ENCODE results near the gene MAJIN.

The MAJIN gene

DNA sequence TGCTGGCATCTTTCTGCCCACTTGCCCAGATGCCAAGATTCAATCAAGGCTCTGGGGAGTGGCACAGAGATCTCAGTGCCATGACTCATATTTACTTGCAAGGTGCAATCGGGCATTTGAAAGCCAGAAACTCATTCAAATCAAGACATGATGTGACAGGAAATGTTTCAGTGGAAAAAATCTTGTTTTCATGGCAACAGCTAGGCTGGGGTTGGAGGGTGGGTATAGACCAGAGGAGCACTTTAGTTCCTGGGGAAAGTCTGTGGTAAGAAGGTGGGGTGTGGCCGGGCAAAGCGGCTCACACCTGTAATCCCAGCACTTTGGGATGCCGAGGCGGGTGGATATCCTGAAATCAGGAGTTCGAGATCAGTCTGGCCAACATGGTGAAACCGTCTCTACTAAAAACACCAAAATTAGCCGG is 1.2 kb downstream of the MAJIN start:
- no peak for DNase-seq (ENCODE audit: low read depth)
- no peak for TF ChIP-seq CTCF (conservative IDR thresholded peaks at IDR 0.05; ENCODE audit: control insufficient read depth, insufficient read depth, low read depth, low read length)

DNA sequence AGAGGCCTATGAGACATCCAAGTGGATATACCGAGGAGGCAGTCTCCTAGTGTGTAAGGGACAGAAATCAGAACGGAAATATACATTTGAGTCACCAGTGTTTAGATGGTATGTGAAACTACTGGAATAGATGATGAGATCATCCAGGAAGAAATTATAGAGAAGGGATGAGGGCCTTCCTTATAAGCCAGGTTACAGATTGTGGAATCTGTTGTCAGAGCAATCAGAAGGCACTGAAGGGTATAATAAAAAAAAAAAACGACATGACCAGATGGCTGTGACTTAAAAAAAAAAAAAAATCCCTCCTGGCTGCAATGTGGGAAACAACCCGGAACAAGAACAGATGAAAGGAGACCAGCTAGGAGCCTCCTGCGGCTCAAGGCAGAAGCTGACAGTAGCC is 2.7 kb downstream of the MAJIN start:
- H3K4me3 ChIP-seq (ENCODE audit: control insufficient read depth, low read depth, low read length), result no peak overlapping the region
- peak; percentile 36 for DNase-seq (ENCODE audit: low read depth)
- no peak for TF ChIP-seq CTCF (conservative IDR thresholded peaks at IDR 0.05; ENCODE audit: control insufficient read depth, insufficient read depth, low read depth, low read length)

More for the DNA sequence above, 1.2 kb downstream of the MAJIN start:
- H3K4me3 ChIP-seq (ENCODE audit: control insufficient read depth, low read depth, low read length), result no peak overlapping the region

DNA sequence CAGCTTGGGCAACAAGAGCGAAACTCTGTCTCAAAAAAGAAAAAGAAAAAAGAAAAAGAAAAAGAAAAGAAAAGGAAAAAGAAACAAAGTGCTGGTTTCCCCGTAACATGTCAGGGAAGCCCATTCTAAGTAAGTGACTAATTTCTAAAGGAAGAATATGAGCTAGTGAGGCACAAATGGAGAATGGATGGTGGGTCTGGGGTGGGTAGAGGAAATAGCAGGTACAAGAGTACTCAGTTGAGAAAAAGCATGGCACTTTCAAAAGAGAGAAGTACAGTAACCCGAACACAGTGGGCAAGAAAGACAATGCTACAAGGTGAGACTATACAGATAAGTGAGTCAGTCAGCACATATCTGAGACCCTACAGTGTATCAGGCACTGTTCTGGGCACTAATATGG is 4.5 kb downstream of the MAJIN start:
- no peak overlapping the region for H3K4me3 ChIP-seq (ENCODE audit: control insufficient read depth, low read depth, low read length)
- no peak for DNase-seq (ENCODE audit: low read depth)
- no peak for TF ChIP-seq CTCF (conservative IDR thresholded peaks at IDR 0.05; ENCODE audit: control insufficient read depth, insufficient read depth, low read depth, low read length)

- DNase-seq (ENCODE audit: low read depth), result no peak
- TF ChIP-seq CTCF (conservative IDR thresholded peaks at IDR 0.05; ENCODE audit: control insufficient read depth, insufficient read depth, low read depth, low read length), result no peak
Measured at GRCh38 chr11:64963072-64963631, 8.8 kb downstream of the MAJIN start.

GRCh38 chr11:64960719-64961118 is 11.2 kb downstream of the MAJIN start:
- no peak for DNase-seq (ENCODE audit: low read depth)
- no peak overlapping the region for H3K4me3 ChIP-seq (ENCODE audit: control insufficient read depth, low read depth, low read length)
- TF ChIP-seq CTCF (conservative IDR thresholded peaks at IDR 0.05; ENCODE audit: control insufficient read depth, insufficient read depth, low read depth, low read length), result no peak

More at GRCh38 chr11:64963072-64963631, 8.8 kb downstream of the MAJIN start:
- no peak overlapping the region for H3K4me3 ChIP-seq (ENCODE audit: control insufficient read depth, low read depth, low read length)

GRCh38 chr11:64959498-64959897 is 12.4 kb downstream of the MAJIN start:
- peak; percentile 20 for DNase-seq (ENCODE audit: low read depth)
- TF ChIP-seq CTCF (conservative IDR thresholded peaks at IDR 0.05; ENCODE audit: control insufficient read depth, insufficient read depth, low read depth, low read length), result no peak
- no peak overlapping the region for H3K4me3 ChIP-seq (ENCODE audit: control insufficient read depth, low read depth, low read length)

DNA sequence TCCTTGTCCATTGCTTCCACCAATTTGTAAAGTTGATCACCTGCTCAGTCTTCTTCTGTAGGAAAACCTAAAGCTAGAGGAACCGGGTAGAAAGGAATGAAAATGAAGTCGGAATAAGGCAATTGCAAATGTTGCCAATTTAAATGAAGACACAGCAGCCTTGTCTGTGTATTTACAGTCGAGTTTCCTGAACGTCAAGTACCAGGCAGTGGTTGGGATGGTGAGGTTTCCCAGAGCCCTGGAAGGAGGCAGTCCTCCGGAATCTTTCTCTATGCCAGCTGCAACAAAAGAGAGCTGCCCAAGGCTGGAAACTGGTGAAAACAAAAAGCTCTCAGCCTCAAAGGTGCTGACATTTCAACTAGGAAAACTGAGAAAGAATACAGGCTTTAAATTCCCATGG is 17.7 kb downstream of the MAJIN start:
- no peak overlapping the region for H3K4me3 ChIP-seq (ENCODE audit: control insufficient read depth, low read depth, low read length)
- TF ChIP-seq CTCF (conservative IDR thresholded peaks at IDR 0.05; ENCODE audit: control insufficient read depth, insufficient read depth, low read depth, low read length), result no peak
- DNase-seq (ENCODE audit: low read depth), result no peak

Measured in fibroblast of mammary gland (primary cell).